Measurements from ENCODE around the gene SFRP4. TPM values are rescaled to one million over a fixed set of nuclear protein-coding genes. Genes with fewer than 3 reads are reported as not detected.

The SFRP4 gene
- total and polyA plus RNA-seq, 9 of the 15 experiments (the other 6 are each of a cell fraction or from before 2014, with no cell fraction given) = not detected

DNA sequence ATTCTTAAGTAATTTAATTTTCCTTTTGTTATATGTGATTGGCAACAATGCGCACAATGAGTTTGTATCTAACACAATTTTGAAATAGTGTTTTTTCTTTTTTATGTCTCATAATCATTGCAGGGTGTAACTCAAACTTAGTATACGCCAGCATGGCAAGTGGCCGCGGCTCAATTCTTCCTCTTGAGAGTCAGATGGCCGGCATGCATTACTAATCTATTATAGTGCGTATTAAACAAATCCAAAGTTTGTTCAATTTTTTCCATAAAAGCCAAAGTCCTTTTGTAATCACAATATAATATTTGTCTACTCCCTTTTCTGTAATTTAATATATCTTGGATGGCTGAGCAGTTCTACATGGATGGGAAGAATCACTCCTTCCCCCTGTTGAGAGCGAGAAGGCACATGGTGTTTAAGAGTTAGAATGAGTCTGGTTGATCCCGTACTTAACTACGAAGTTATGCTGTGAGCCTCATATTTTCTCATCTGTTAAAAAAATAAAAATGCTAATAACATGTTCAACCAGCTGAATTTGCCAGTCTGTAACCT is 16.5 kb upstream of the SFRP4 start:
- Histone ChIP-seq H3K27ac (ENCODE audit: extremely low read depth, low read depth, low read length) (no peak overlapping the region), H3K4me1 (replicated peaks in 1 of 2; ENCODE audit: control insufficient read depth in 2 of 2, insufficient read depth in 2 of 2, low read length in 2 of 2) (peaks cover 0 to 7% of the 10 kb centered on the region in 2 experiments; a peak in 3 of 5 replicates), H3K9me3 (replicated peaks; ENCODE audit: control insufficient read depth, insufficient read depth, low read depth, low read length) (no peaks in the 10 kb centered on the region), H3K4me2 (ENCODE audit: insufficient read depth, low read length) (no peak overlapping the region), H3K27me3 (ENCODE audit: control insufficient read depth in 2 of 2, insufficient read depth in 2 of 2, low read length in 2 of 2) (no peaks in the 10 kb centered on the region), H3K9ac (ENCODE audit: insufficient read depth in 1 of 2, low read depth in 2 of 2, low read length in 2 of 2) (no peak overlapping the region), H3K79me2 (ENCODE audit: control insufficient read depth, insufficient read depth, low read length) (no peaks in the 10 kb centered on the region), H4K20me1 (replicated peaks; ENCODE audit: control insufficient read depth, insufficient read depth, low read length) (no peaks in the 10 kb centered on the region), H3K9me1 (ENCODE audit: control insufficient read depth, insufficient read depth, low read length) (no peaks in the 10 kb centered on the region), H2AFZ (ENCODE audit: low read depth, low read length) (no peak overlapping the region), H3K4me3 (no peak overlapping the region), H3K36me3 (ENCODE audit: control insufficient read depth, insufficient read depth, low read length) (no peaks in the 10 kb centered on the region)
- DNase-seq (ENCODE audit: extremely low read depth in 1 of 4, low spot score in 3 of 4) (no peak), ATAC-seq (no peak), FAIRE-seq (no peak)
- intact Hi-C loops (cut with micrococcal nuclease) = no loop called here
- ChIA-PET CTCF (ENCODE audit: low intra/inter-chr PET ratio) (no interaction called here), POLR2A (interaction anchor here (0.5 kb wide), 1 partner anchor 25 kb away, joined by 3 read pairs; no protein-coding TSS in a partner anchor)
- TF ChIP-seq, protein P1, sequence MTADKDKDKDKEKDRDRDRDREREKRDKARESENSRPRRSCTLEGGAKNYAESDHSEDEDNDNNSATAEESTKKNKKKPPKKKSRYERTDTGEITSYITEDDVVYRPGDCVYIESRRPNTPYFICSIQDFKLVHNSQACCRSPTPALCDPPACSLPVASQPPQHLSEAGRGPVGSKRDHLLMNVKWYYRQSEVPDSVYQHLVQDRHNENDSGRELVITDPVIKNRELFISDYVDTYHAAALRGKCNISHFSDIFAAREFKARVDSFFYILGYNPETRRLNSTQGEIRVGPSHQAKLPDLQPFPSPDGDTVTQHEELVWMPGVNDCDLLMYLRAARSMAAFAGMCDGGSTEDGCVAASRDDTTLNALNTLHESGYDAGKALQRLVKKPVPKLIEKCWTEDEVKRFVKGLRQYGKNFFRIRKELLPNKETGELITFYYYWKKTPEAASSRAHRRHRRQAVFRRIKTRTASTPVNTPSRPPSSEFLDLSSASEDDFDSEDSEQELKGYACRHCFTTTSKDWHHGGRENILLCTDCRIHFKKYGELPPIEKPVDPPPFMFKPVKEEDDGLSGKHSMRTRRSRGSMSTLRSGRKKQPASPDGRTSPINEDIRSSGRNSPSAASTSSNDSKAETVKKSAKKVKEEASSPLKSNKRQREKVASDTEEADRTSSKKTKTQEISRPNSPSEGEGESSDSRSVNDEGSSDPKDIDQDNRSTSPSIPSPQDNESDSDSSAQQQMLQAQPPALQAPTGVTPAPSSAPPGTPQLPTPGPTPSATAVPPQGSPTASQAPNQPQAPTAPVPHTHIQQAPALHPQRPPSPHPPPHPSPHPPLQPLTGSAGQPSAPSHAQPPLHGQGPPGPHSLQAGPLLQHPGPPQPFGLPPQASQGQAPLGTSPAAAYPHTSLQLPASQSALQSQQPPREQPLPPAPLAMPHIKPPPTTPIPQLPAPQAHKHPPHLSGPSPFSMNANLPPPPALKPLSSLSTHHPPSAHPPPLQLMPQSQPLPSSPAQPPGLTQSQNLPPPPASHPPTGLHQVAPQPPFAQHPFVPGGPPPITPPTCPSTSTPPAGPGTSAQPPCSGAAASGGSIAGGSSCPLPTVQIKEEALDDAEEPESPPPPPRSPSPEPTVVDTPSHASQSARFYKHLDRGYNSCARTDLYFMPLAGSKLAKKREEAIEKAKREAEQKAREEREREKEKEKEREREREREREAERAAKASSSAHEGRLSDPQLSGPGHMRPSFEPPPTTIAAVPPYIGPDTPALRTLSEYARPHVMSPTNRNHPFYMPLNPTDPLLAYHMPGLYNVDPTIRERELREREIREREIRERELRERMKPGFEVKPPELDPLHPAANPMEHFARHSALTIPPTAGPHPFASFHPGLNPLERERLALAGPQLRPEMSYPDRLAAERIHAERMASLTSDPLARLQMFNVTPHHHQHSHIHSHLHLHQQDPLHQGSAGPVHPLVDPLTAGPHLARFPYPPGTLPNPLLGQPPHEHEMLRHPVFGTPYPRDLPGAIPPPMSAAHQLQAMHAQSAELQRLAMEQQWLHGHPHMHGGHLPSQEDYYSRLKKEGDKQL (CRISPR knock-in tag; IDR thresholded peaks at IDR 0.05; ENCODE audit: borderline replicate concordance) = no peak
- TF ChIP-seq NCOA4 (IDR thresholded peaks at IDR 0.05; ENCODE audit: partially characterized antibody) (no peak), ZNF561 (CRISPR knock-in tag; conservative IDR thresholded peaks at IDR 0.05) (no peak), RCOR1 (IDR thresholded peaks at IDR 0.05; ENCODE audit: borderline replicate concordance in 1 of 2, low read depth in 2 of 2, low read length in 2 of 2) (no peak), CXXC5 (CRISPR knock-in tag; IDR thresholded peaks at IDR 0.05) (no peak), YY1 (IDR thresholded peaks at IDR 0.05; ENCODE audit: borderline replicate concordance in 1 of 3, control insufficient read depth in 1 of 3, extremely low read depth in 1 of 3, insufficient read depth in 3 of 3, insufficient read length in 1 of 3, insufficient replicate concordance in 2 of 3, low read depth in 1 of 3, low read length in 2 of 3) (no peak), HDAC1 (IDR thresholded peaks at IDR 0.05) (no peak), TAF1 (IDR thresholded peaks at IDR 0.05; ENCODE audit: control insufficient read depth, extremely low read depth, insufficient read depth, low read length, severe bottlenecking) (no peak)
- 61% methylated on average over 9 of the region's 9 CpGs for WGBS (ENCODE audit: insufficient coverage, low coverage, missing lambda C conversion rate)
- no TSS peak for BruUV-seq (replicated peaks)
- in situ Hi-C loops (cut with MboI) = no loop called here
